ENCODE results near the gene SPATS1. TPM values are rescaled to one million over a fixed set of nuclear protein-coding genes. Genes with fewer than 3 reads are reported as not detected.

The SPATS1 gene
- total RNA-seq, 2 experiments from 2014 or later, result not detected

DNA sequence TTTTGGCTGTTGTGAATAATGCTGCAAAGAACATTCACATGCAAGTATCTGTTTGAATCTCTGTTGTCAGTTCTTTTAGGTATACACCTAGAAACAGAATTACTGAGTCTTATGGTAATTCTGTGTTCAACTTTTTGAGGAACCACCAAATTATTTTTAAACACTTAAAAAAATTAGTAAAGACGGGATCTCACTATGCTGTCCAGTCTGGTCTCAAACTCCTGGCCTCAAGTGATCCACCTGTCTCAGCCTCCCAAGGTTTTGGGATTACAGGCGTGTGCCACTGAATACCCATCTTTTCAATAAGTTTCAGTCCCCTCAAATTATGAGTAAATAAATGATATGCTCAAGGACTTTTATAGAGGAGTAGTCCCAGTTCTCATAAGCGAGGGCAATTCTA, 17.5 kb downstream of the SPATS1 start:
- Mint-ChIP-seq H3K4me1 (no peaks in the 10 kb centered on the region), H3K36me3 (peaks cover 1% of the 10 kb centered on the region), H3K27me3 (peaks cover 49% of the 10 kb centered on the region), H3K27ac (no peak overlapping the region), H3K9me3 (ENCODE audit: low read depth) (no peaks in the 10 kb centered on the region), H3K4me3 (no peak overlapping the region)
- ATAC-seq, result no peak
- no peak for DNase-seq
- CTCF ChIA-PET, result no interaction called here

DNA sequence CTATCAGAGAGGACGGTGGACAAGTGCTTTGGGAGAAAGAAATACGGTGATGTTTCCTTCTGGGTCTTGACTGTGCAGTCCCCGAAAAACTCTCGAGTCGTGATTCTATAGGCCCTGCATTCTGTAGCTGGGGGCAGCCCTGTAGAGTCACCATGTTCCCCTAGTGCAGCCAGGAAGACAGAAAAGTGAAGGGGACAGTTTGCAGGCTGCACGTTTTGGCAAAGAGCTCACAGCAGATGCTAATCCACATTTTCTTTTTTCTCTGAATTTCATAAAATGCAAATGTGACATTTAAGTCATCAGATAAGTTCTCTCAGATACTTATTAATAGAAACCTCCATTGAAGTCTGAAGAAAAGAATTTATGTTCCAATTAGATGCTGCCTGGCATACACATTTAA, 19.5 kb downstream of the SPATS1 start:
- CTCF ChIA-PET, result no interaction called here
- Mint-ChIP-seq H3K27me3 (peaks cover 35% of the 10 kb centered on the region), H3K4me1 (no peaks in the 10 kb centered on the region), H3K36me3 (peaks cover 1% of the 10 kb centered on the region), H3K27ac (no peak overlapping the region), H3K9me3 (ENCODE audit: low read depth) (no peaks in the 10 kb centered on the region), H3K4me3 (no peak overlapping the region)
- DNase-seq (no peak), ATAC-seq (no peak)

DNA sequence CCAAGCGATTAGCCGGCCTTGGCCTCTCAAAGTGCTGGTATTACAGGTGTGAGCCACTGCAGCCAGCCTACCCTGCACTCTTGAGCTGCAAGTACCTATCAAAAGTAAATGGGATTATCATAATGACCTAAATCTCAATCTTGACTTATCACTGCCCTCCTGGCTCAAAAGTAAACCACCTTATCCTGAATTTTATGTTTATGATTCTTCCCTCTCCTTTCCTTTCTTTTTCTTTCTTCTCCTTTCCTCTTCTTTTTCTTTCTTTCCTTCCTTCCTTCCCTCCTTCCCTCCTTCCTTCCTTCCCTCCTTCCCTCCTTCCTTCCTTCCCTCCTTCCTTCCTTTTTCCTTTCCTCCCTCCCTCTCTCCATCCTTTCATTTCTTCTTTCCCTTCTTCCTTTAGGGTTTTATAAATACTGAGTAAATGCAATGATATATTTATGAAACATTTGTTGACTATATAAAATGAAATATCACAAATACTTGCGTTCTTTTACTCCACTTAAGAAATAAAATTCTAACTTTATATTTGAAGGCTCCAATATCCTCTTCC, 21.0 kb downstream of the SPATS1 start:
- DNase-seq (no peak), ATAC-seq (no peak)
- Mint-ChIP-seq H3K4me3 (no peak overlapping the region), H3K27me3 (peaks cover 26% of the 10 kb centered on the region), H3K9me3 (ENCODE audit: low read depth) (no peaks in the 10 kb centered on the region), H3K4me1 (peaks cover 8% of the 10 kb centered on the region), H3K27ac (no peak overlapping the region), H3K36me3 (no peaks in the 10 kb centered on the region)
- CTCF ChIA-PET, result no interaction called here

DNA sequence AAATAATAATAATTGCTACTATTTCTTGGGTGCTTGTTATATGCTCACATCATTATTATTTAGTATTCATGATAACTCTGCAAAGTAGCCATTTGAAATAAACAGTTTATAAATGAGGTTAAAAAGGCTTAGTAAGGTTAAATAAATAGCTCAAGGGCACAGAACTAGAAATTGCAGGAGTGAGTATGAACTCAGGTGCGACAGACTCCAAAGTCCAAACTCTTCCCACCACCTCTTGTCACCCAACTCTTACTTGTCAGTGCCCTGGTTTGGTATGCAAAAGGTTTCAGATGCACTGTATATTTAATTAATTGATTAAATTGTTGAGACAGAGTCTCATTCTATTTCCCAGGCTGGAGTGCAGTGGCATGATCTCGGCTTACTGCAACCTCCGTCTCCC, 24.3 kb downstream of the SPATS1 start:
- no peak for ATAC-seq
- H3K4me3 Mint-ChIP-seq, result no peak overlapping the region
- CTCF ChIA-PET, result no interaction called here

DNA sequence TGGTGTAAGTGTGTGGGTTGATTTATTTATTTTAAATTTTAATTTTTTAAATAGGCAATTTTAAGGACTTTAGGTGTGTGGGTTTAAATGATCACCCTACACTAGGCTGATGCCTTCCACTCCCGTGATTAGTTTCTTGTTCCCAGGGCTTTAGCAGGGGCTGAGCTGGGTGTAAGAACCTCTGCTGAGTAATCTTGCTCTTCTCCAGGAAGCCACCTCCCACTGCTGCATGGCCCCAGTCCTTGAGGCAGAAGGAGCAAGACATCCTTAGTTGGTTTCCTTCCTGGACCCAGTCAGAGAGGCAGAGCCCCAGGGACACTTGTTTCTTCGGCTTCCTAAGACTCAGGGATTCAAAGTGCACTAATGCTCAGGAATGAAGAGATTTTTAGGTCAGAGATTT, 25.2 kb downstream of the SPATS1 start:
- DNase-seq (peak; percentile 45), ATAC-seq (peak; percentile 69)
- peaks cover 8% of the 10 kb centered on the region for H3K4me1 Mint-ChIP-seq
- no peak overlapping the region for H3K27ac Mint-ChIP-seq
- H3K9me3 Mint-ChIP-seq (ENCODE audit: low read depth), result no peaks in the 10 kb centered on the region
- CTCF ChIA-PET, result no interaction called here
- no peak overlapping the region for H3K4me3 Mint-ChIP-seq
- no peaks in the 10 kb centered on the region for H3K36me3 Mint-ChIP-seq
- H3K27me3 Mint-ChIP-seq, result peaks cover 14% of the 10 kb centered on the region

More for the DNA sequence above, 24.3 kb downstream of the SPATS1 start:
- no peak overlapping the region for H3K27ac Mint-ChIP-seq
- no peak for DNase-seq
- peaks cover 8% of the 10 kb centered on the region for H3K4me1 Mint-ChIP-seq
- H3K36me3 Mint-ChIP-seq, result no peaks in the 10 kb centered on the region
- no peaks in the 10 kb centered on the region for H3K9me3 Mint-ChIP-seq (ENCODE audit: low read depth)
- peaks cover 19% of the 10 kb centered on the region for H3K27me3 Mint-ChIP-seq

DNA sequence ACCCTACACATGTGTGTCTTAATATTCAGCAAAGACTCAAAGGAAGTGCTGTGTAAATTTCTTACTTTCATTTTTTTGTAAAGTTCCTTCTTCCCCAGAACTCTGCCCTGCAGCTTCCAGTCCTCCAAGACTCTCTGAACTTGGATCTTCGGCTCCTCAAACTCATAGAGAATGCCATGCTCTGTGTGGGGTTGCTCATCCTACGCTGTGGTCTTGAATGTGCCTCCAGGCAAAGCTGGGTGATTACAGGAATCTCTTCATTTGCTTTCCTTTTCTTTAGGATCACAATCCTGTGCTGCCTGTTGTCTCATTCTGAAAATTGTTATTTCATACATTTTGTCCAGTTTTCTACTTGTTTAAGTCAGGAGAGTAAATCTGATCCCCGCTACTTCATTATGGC, 30.6 kb downstream of the SPATS1 start:
- H3K27me3 Mint-ChIP-seq, result peaks cover 31% of the 10 kb centered on the region
- no peak overlapping the region for H3K4me3 Mint-ChIP-seq
- CTCF ChIA-PET, result no interaction called here
- ATAC-seq (no peak), DNase-seq (no peak)
- no peaks in the 10 kb centered on the region for H3K9me3 Mint-ChIP-seq (ENCODE audit: low read depth)
- H3K4me1 Mint-ChIP-seq, result peaks cover 7% of the 10 kb centered on the region
- no peaks in the 10 kb centered on the region for H3K36me3 Mint-ChIP-seq
- no peak overlapping the region for H3K27ac Mint-ChIP-seq

DNA sequence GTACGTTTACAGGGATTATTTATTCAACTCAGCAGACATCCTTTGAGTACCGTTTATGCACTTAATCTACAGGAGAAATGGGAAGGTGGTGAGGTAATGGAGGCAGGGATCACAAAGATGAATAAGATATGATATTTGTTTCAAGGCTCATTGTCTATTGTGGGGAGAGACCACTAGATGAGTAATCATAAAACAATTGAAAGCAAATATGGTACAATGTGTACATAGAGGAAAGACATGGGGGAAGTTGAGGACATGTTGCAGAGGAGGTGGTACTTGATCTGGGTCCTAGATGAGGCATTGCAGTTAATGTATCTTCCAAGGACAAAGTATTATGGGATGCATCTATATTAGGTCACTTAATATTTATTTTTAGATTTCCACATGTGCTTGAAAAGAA, 31.3 kb downstream of the SPATS1 start:
- H3K27ac Mint-ChIP-seq, result no peak overlapping the region
- no peaks in the 10 kb centered on the region for H3K36me3 Mint-ChIP-seq
- no peak overlapping the region for H3K4me3 Mint-ChIP-seq
- peaks cover 5% of the 10 kb centered on the region for H3K4me1 Mint-ChIP-seq
- peaks cover 26% of the 10 kb centered on the region for H3K27me3 Mint-ChIP-seq
- H3K9me3 Mint-ChIP-seq (ENCODE audit: low read depth), result no peaks in the 10 kb centered on the region
- DNase-seq, result no peak
- no peak for ATAC-seq
- CTCF ChIA-PET, result no interaction called here

DNA sequence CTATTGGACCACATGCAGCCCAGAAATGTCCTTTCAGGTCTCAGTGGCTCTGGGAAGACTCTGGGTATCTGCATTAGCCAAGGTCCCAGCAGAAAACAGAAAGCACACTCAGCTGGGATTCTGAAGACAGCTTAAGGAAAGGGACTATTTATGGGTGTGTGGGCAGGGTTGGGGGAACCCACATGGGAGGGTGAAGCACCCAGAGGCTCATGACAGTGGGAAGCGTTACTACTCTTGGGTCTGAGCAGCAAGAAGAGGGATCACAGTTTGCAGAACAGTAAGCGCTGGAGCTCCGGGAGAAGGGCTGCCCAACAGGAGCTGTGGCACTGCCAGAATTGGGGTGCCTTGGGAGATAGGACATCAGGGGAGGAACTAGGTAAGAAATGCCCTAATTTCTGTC, 32.6 kb downstream of the SPATS1 start:
- CTCF ChIA-PET, result no interaction called here
- DNase-seq, result no peak
- Mint-ChIP-seq H3K27ac (no peak overlapping the region), H3K27me3 (peaks cover 27% of the 10 kb centered on the region), H3K36me3 (no peaks in the 10 kb centered on the region), H3K4me3 (no peak overlapping the region), H3K9me3 (ENCODE audit: low read depth) (no peaks in the 10 kb centered on the region), H3K4me1 (peaks cover 5% of the 10 kb centered on the region)
- ATAC-seq, result no peak

DNA sequence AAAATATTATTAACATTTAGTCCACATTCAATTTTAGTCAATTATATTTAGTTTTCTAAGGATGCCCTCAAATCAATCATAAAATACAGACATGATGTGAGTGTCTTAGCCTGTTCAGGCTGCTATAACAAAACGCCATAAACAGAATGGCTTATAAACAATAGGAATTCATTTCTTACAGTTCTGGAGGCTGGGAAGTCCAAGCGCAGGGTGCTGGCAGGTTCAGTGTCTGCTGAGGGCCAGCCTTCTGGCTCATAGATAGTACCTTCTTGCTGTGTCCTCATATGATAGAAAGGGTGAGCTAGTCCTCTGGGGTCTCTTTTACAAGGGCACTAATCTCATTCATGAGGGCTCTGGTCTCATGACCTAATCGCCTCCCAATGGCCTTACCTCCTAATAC, 35.0 kb downstream of the SPATS1 start:
- peaks cover 5% of the 10 kb centered on the region for H3K4me1 Mint-ChIP-seq
- H3K27me3 Mint-ChIP-seq, result peaks cover 37% of the 10 kb centered on the region
- DNase-seq, result no peak
- no peaks in the 10 kb centered on the region for H3K36me3 Mint-ChIP-seq
- CTCF ChIA-PET, result no interaction called here
- no peak overlapping the region for H3K27ac Mint-ChIP-seq
- no peak for ATAC-seq
- no peak overlapping the region for H3K4me3 Mint-ChIP-seq
- H3K9me3 Mint-ChIP-seq (ENCODE audit: low read depth), result no peaks in the 10 kb centered on the region

DNA sequence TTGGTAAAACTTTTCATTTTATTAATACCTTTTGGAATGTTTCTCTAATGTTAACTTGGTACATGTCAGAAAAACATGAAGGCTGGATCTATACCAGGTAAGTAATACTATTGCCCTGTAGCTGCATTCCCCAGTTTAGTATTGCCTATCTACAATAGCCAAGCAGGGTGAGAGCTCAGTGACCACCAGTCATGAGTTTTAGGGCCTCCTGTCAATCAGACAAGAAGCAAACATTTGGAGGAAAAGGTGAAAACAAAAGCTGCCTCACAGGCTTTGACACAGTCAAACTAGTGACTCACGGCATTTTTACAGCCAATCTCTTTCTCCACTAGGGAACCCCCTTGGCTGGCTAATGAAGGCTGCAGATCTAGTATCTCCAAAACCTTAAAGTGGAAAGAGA, 35.5 kb downstream of the SPATS1 start:
- Mint-ChIP-seq H3K4me3 (no peak overlapping the region), H3K36me3 (no peaks in the 10 kb centered on the region), H3K4me1 (peaks cover 2% of the 10 kb centered on the region), H3K9me3 (ENCODE audit: low read depth) (no peaks in the 10 kb centered on the region), H3K27ac (no peak overlapping the region), H3K27me3 (peaks cover 33% of the 10 kb centered on the region)
- CTCF ChIA-PET, result no interaction called here
- ATAC-seq, result no peak
- no peak for DNase-seq

DNA sequence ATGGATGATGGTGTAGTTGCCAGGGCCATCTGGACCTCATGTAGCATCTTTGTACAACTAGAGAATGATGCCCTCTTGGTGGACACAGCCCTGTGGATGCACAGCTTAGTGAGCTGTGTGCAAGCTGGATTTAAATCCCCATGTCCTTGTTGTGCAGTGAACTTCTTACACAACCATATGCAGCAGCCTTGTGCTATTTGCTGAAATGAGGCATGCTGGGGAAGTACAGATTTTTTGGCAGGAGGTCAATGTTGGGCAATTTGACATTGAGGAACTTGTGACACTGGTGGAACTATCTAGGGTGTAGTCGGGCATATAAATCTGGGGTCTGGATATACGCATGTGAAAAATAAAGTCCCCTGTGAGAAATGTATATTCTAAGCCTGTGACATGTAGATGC, 39.3 kb downstream of the SPATS1 start:
- H3K9me3 Mint-ChIP-seq (ENCODE audit: low read depth), result no peaks in the 10 kb centered on the region
- H3K27ac Mint-ChIP-seq, result no peak overlapping the region
- H3K27me3 Mint-ChIP-seq, result peaks cover 21% of the 10 kb centered on the region
- H3K36me3 Mint-ChIP-seq, result no peaks in the 10 kb centered on the region
- CTCF ChIA-PET, result no interaction called here
- ATAC-seq, result no peak
- peaks cover 3% of the 10 kb centered on the region for H3K4me1 Mint-ChIP-seq
- H3K4me3 Mint-ChIP-seq, result no peak overlapping the region
- DNase-seq, result no peak

DNA sequence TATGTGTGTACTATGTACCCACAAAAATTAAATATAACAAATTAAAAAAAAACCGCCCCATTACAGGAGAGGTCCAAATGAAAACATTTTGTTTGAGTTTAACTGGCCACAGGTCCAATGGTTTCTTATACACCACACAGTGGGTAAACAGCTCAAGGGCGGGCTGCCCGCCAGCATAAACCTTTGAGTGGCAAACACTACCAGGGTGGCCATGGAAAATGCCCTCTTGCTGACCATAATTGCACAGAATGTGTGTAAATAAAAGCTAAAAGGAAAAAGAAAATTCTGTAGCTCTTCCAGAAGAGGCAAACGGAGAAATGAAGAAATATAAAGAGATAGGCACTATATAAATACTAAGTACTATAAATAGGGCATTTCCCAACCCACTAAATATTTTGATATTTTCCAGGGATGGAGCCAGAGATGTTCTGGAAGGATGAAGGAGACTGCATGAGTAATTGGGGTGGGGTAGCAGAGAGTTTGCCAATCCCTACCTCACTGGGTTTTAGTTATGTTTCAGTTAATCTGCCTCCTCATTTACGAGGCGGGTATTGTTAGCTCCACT, 44.0 kb downstream of the SPATS1 start:
- Mint-ChIP-seq H3K4me1 (peaks cover 35% of the 10 kb centered on the region), H3K27me3 (peaks cover 4% of the 10 kb centered on the region), H3K4me3 (peak overlapping the region; percentile 91), H3K27ac (peak overlapping the region; percentile 94), H3K9me3 (ENCODE audit: low read depth) (no peaks in the 10 kb centered on the region), H3K36me3 (peaks cover 19% of the 10 kb centered on the region)
- DNase-seq (no peak), ATAC-seq (no peak)
- CTCF ChIA-PET, result interaction anchor here (0.8 to 1.7 kb wide), 4 partner anchors 14 to 117 kb away, joined by 3 to 7 read pairs (median 4); partner anchors contain the start of gene AARS2

DNA sequence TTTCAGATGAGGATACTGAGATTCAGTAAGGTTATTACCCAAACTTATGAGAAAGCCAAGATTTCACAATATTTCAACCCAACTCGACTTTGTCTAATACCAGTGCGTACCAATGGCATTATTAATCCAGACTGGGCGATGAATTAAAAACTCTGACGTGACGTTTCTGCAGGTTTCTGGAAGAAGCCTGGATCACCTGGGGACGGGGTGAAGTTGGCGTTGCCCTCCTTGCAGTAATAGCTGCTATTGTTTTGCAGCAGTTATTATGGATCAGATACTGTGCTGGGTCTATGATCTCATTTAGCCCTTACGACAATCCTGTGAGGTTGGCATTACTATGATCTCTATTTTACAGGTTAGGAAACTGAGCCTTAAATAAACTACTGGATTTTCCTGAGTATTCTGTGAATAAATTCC, 44.5 kb downstream of the SPATS1 start:
- no peaks in the 10 kb centered on the region for H3K9me3 Mint-ChIP-seq (ENCODE audit: low read depth)
- ATAC-seq (peak; percentile 10), DNase-seq (no peak)
- CTCF ChIA-PET, result interaction anchor here (0.8 to 1.7 kb wide), 5 partner anchors 13 to 130 kb away, joined by 3 to 7 read pairs (median 3); partner anchors contain the start of genes AARS2 and SLC35B2
- H3K27me3 Mint-ChIP-seq, result no peaks in the 10 kb centered on the region
- H3K4me3 Mint-ChIP-seq, result peak overlapping the region; percentile 91
- peaks cover 40% of the 10 kb centered on the region for H3K4me1 Mint-ChIP-seq
- peaks cover 23% of the 10 kb centered on the region for H3K36me3 Mint-ChIP-seq
- H3K27ac Mint-ChIP-seq, result peak overlapping the region; percentile 94

DNA sequence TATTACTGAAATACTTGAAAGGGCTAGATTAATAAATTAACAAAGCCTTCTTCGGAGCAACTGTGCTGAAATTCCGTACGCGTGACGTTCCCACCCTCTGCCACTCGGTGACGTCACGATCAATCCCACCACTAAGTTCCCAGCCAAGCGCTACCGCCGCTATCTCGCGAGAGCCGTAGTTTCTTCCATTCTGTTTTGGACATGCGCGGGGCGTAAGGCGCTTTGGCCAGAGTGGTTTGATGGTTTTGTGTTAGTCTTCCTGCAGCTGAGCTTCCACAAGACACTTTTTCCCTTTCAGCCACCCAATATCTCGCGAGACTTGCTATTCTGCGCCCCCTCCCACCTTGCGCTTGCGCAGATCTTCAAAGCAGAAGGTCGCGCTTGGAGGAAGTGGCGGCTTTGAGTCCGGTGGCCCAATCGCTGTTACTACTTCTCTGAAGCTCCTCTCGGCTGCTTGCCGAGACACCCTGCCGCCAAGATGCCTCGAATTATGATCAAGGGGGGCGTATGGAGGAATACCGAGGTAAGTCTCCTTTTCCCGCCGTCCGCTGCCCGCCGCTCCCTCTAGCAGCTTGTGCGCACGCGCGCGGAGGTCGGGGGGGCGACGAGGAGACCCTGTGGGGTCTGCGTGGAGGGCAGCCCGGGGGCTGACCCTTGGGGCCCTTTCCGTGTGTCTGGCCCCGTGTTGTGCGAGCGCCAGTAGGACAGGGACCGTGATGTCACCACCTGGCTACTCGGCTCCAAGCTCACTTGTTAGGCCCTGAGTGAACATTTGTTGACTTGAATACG, 45.1 kb downstream of the SPATS1 start, which contains the start of gene CDC5L:
Gene CDC5L, plus strand, starts transcription at position 361 of the 789 bp plus-strand sequence. Its CDS starts 118 bp downstream, at position 479.
- ATAC-seq (peak; percentile 89), DNase-seq (peak; percentile 98)
- Mint-ChIP-seq H3K4me3 (peak within 1 kb of the TSS; percentile 91), H3K36me3 (peaks cover 28% of the 10 kb centered on the region), H3K27me3 (no peaks in the 10 kb centered on the region), H3K27ac (peak within 1 kb of the TSS; percentile 94), H3K4me1 (peaks cover 41% of the 10 kb centered on the region), H3K9me3 (ENCODE audit: low read depth) (no peaks in the 10 kb centered on the region)
- CTCF ChIA-PET, result interaction anchor here (0.6 to 1.7 kb wide), 6 partner anchors 13 to 1549 kb away, joined by 3 to 7 read pairs (median 4); partner anchors contain the start of genes AARS2 and SLC35B2
